ENCODE data around the gene TPRG1L.

The TPRG1L gene

DNA sequence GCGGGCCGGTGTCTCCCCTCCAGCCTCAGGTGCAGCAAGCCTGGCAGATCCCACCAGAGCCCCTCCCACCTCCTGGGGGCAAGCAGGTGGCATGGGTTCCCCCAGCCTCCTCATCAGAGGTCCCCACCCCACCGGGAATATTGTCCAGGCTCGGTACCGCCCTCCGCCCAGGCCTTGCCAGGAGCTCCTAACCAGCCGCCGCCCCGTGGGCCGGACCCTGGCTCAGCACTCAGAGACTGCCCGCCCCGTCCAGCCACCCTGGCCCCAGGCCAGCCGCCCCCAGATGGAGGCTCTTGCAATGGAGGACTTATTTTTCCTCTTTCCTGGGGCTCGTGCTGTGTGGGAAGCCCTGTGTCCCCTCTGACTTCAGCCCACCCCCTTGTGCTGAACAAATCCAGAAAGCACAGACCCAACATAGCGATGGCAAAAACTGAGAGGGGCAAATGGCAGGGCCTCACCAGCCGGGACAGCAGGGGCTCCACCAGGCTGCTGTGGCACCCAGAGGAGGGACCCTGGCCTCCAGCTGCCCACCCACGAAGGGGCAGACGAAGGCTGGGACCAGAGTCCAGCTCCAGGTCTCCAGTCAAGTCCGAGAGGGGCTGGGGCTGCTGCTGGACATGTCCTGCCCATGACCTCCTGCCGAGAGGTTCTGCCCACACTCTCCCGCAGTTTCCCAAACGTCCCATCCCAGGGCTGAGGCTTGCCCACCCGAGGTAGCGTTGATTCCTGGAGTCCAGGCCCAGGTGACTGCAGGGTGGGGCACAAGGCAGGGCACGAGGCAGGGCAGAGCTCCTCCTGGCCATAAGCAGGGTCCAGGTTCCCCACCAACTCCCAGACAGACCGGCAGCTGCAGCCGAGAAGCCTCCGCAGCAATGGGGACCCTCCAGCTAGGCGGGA lies 21.0 kb upstream of the TPRG1L start:
- Histone ChIP-seq H3K27me3 (replicated peaks; ENCODE audit: insufficient read depth, low read length) (peaks cover 100% of the 10 kb centered on the region), H3K9ac (ENCODE audit: low read length) (no peak overlapping the region), H4K20me1 (ENCODE audit: insufficient read depth, low read length) (no peaks in the 10 kb centered on the region), H3F3A (ENCODE audit: insufficient read depth, low read length) (no peaks in the 10 kb centered on the region), H3K9me3 (replicated peaks; ENCODE audit: insufficient read depth, low read length) (no peaks in the 10 kb centered on the region), H3K79me2 (ENCODE audit: low read length) (no peaks in the 10 kb centered on the region), H3K27ac (ENCODE audit: low read length) (no peak overlapping the region), H3K4me1 (ENCODE audit: low read length) (no peaks in the 10 kb centered on the region), H3K4me3 (ENCODE audit: low read length) (no peak overlapping the region), H3K9me2 (replicated peaks; ENCODE audit: insufficient read depth, low read length) (no peaks in the 10 kb centered on the region), H3K36me3 (replicated peaks; ENCODE audit: insufficient read depth, low read length) (no peaks in the 10 kb centered on the region), H3K4me2 (ENCODE audit: low read depth, low read length) (no peak overlapping the region), H2AFZ (ENCODE audit: low read length) (no peak overlapping the region)
- no peak for TF ChIP-seq CTCF (IDR thresholded peaks at IDR 0.05; ENCODE audit: low read length)
- DNase-seq, result no peak

- Histone ChIP-seq H3K27ac (ENCODE audit: low read length) (no peak overlapping the region), H3K4me2 (ENCODE audit: low read depth, low read length) (no peak overlapping the region), H3K9me2 (replicated peaks; ENCODE audit: insufficient read depth, low read length) (no peaks in the 10 kb centered on the region), H3K9ac (ENCODE audit: low read length) (no peak overlapping the region), H3K4me3 (ENCODE audit: low read length) (no peak overlapping the region), H3K4me1 (ENCODE audit: low read length) (no peaks in the 10 kb centered on the region), H4K20me1 (ENCODE audit: insufficient read depth, low read length) (no peaks in the 10 kb centered on the region), H2AFZ (ENCODE audit: low read length) (no peak overlapping the region), H3K36me3 (replicated peaks; ENCODE audit: insufficient read depth, low read length) (no peaks in the 10 kb centered on the region), H3K9me3 (replicated peaks; ENCODE audit: insufficient read depth, low read length) (no peaks in the 10 kb centered on the region), H3F3A (ENCODE audit: insufficient read depth, low read length) (no peaks in the 10 kb centered on the region), H3K27me3 (replicated peaks; ENCODE audit: insufficient read depth, low read length) (peaks cover 100% of the 10 kb centered on the region), H3K79me2 (ENCODE audit: low read length) (no peaks in the 10 kb centered on the region)
- DNase-seq, result no peak
- TF ChIP-seq EZH2 (optimal IDR thresholded peaks at IDR 0.05; ENCODE audit: low read depth, low read length) (no peak), EZH2phosphoT487 (IDR thresholded peaks at IDR 0.05; ENCODE audit: low read length) (no peak), CTCF (IDR thresholded peaks at IDR 0.05; ENCODE audit: low read length) (no peak)
These were observed 20.3 kb upstream of the TPRG1L start for GRCh38 chr1:3604468-3604974.

DNA sequence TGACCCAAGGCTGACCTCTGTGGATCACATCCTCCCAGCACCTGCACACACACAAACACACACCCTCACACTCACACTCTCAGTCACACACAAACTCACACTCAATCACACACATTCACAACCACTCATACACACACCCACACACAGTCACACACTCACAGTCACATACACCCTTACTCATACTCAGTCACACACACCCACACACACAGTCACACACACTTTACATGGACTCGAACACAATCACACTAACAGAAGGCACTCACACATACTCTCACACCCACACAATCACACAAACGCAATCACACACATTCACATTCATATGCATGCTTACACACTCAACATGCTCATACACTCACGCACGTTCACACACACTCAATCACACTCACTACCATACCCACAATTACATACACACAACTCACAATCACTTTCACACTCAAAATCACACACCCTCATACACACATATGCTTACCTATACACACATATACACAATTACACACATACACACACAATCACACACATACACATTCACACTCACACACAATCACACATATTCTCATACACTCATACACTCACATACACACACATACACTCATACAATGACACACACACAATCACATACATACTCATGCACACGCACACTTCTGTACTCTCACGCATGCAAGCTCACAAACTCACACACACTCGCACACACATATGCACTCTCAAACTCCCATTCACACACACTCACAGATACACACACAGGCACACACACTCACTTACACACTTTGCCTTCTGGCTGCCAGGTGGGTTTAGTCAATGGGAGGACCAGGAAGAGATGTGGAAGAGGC lies 19.6 kb upstream of the TPRG1L start:
- Histone ChIP-seq H4K20me1 (ENCODE audit: insufficient read depth, low read length) (no peaks in the 10 kb centered on the region), H3K4me2 (ENCODE audit: low read depth, low read length) (no peak overlapping the region), H3K4me3 (ENCODE audit: low read length) (no peak overlapping the region), H3K4me1 (ENCODE audit: low read length) (no peaks in the 10 kb centered on the region), H3K36me3 (replicated peaks; ENCODE audit: insufficient read depth, low read length) (no peaks in the 10 kb centered on the region), H3K27ac (ENCODE audit: low read length) (no peak overlapping the region), H2AFZ (ENCODE audit: low read length) (no peak overlapping the region), H3K9me2 (replicated peaks; ENCODE audit: insufficient read depth, low read length) (no peaks in the 10 kb centered on the region), H3K9me3 (replicated peaks; ENCODE audit: insufficient read depth, low read length) (no peaks in the 10 kb centered on the region), H3F3A (ENCODE audit: insufficient read depth, low read length) (no peaks in the 10 kb centered on the region), H3K27me3 (replicated peaks; ENCODE audit: insufficient read depth, low read length) (peaks cover 100% of the 10 kb centered on the region), H3K79me2 (ENCODE audit: low read length) (no peaks in the 10 kb centered on the region), H3K9ac (ENCODE audit: low read length) (no peak overlapping the region)
- no peak for DNase-seq
- TF ChIP-seq EZH2 (optimal IDR thresholded peaks at IDR 0.05; ENCODE audit: low read depth, low read length) (no peak), CTCF (IDR thresholded peaks at IDR 0.05; ENCODE audit: low read length) (no peak), EZH2phosphoT487 (IDR thresholded peaks at IDR 0.05; ENCODE audit: low read length) (no peak)

All from MM.1S (cell line).